Osteoblast (primary cell): ENCODE results near the gene FAM181A. TPM values are rescaled to one million over a fixed set of nuclear protein-coding genes. Genes with fewer than 3 reads are reported as not detected.

ENCODE experiments used
- DNase-seq: peaks from one replicate; pipeline ENCODE4 v3.0.0; 2011; ENCODE audit warnings: low spot score, mixed read lengths; ENCODE audit not compliant: insufficient read length; ENCODE audit errors: missing footprints
- H2AFZ ChIP-seq: 2 replicates; pipeline ENCODE4 v1.6.0; 2011; ENCODE audit warnings: mild to moderate bottlenecking, low read length
- H3K27ac ChIP-seq: 2 replicates; pipeline ENCODE4 v1.5.1; 2011; ENCODE audit warnings: mild to moderate bottlenecking, low read depth, low read length, moderate library complexity
- H3K27me3 ChIP-seq: 2 replicates; pipeline ENCODE4 v1.6.0; 2012; ENCODE audit warnings: mild to moderate bottlenecking, control low read depth, inconsistent platforms, low read length, moderate library complexity; ENCODE audit not compliant: insufficient read depth
- H3K36me3 ChIP-seq: 2 replicates; pipeline ENCODE4 v1.5.1; 2011; ENCODE audit warnings: mild to moderate bottlenecking, low read length, control low read depth, moderate library complexity; ENCODE audit not compliant: insufficient read depth
- H3K4me1 ChIP-seq: 2 replicates; pipeline ENCODE4 v1.5.1; 2011; ENCODE audit warnings: mild to moderate bottlenecking, low read length, control low read depth, moderate library complexity; ENCODE audit not compliant: insufficient read depth
- H3K4me2 ChIP-seq: 2 replicates; pipeline ENCODE4 v1.6.0; 2011; ENCODE audit warnings: mild to moderate bottlenecking, low read length; ENCODE audit not compliant: insufficient read depth
- H3K4me3 ChIP-seq: fragments of 200-600 bp; sonication (generic); 3 replicates; pipeline ENCODE4 v1.5.1; 2012; ENCODE audit warnings: mild to moderate bottlenecking, low read length, inconsistent platforms; ENCODE audit not compliant: insufficient read depth
- H3K79me2 ChIP-seq: 2 replicates; pipeline ENCODE4 v1.6.0; 2012; ENCODE audit warnings: mild to moderate bottlenecking, low read length, control low read depth, inconsistent platforms; ENCODE audit not compliant: insufficient read depth
- H3K9me3 ChIP-seq: 2 replicates; pipeline ENCODE4 v1.5.1; 2011; ENCODE audit warnings: low read depth, low read length, control low read depth
- H4K20me1 ChIP-seq: 2 replicates; pipeline ENCODE4 v1.6.0; 2012; ENCODE audit warnings: mild to moderate bottlenecking, low read length, control low read depth; ENCODE audit not compliant: insufficient read depth
- total RNA-seq: library from RNA; depleted of rRNA; stranded (reverse); fragments of >200 nt; gene quantifications from 2 replicates; pipeline ENCODE4 v1.2.3, GENCODE V29; 2012
- TF ChIP-seq, protein P1 (sequence below): IDR thresholded peaks from 2 replicates; pipeline ENCODE4 v1.5.1; 2011; ENCODE audit warnings: mild to moderate bottlenecking, low read depth, low read length, moderate library complexity; ENCODE audit errors: extremely low read depth

Gene FAM181A
- total RNA-seq, 1 donor, result not detected

- no peaks in the 10 kb centered on the region for H3K9me3 ChIP-seq
- DNase-seq, result no peak
- H3K36me3 ChIP-seq, result no peaks in the 10 kb centered on the region
- H3K4me2 ChIP-seq, result no peak overlapping the region
- no peak overlapping the region for H2AFZ ChIP-seq
- peaks cover 3% of the 10 kb centered on the region for H3K4me1 ChIP-seq
- TF ChIP-seq, protein P1, sequence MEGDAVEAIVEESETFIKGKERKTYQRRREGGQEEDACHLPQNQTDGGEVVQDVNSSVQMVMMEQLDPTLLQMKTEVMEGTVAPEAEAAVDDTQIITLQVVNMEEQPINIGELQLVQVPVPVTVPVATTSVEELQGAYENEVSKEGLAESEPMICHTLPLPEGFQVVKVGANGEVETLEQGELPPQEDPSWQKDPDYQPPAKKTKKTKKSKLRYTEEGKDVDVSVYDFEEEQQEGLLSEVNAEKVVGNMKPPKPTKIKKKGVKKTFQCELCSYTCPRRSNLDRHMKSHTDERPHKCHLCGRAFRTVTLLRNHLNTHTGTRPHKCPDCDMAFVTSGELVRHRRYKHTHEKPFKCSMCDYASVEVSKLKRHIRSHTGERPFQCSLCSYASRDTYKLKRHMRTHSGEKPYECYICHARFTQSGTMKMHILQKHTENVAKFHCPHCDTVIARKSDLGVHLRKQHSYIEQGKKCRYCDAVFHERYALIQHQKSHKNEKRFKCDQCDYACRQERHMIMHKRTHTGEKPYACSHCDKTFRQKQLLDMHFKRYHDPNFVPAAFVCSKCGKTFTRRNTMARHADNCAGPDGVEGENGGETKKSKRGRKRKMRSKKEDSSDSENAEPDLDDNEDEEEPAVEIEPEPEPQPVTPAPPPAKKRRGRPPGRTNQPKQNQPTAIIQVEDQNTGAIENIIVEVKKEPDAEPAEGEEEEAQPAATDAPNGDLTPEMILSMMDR, result no peak
- no peaks in the 10 kb centered on the region for H4K20me1 ChIP-seq
- no peaks in the 10 kb centered on the region for H3K27me3 ChIP-seq
- H3K4me3 ChIP-seq, result no peak overlapping the region
- no peaks in the 10 kb centered on the region for H3K79me2 ChIP-seq
- no peak overlapping the region for H3K27ac ChIP-seq
Measured at GRCh38 chr14:93974833-93975232, 47.7 kb downstream of the FAM181A start.

DNA sequence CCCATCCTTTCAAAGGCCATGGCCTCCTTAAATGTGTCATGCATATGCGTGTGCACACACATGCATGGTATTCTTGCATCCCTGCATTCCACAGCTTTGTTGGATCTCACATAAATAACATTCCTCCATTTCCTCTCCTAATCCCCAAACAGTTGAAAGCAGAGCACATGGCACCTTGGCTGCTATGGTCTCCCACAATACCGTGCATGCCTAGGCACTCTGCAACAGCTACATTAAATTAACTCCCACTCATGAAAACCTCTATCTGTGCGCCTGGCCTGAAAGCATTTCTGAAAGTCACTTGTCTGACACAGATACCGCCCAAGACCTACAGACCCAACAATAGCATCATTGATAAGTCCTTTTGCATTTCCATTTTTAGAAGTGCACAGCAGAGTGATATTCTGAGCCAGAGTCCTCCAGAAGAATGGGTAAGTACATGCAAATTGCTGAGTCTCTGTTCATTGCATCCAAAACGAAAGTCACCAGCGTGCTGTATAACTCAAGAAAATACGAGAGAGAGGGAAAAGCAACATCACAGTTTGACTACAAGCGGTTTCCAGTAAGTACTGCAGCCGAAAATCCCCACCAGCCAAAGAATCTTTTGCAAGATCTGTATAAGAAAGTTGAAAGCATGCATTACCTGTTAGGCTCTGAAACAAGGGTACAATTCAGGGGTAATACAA is 48.8 kb downstream of the FAM181A start:
- Histone ChIP-seq H3K79me2 (no peaks in the 10 kb centered on the region), H3K27ac (no peak overlapping the region), H3K4me1 (peaks cover 6% of the 10 kb centered on the region), H3K36me3 (no peaks in the 10 kb centered on the region), H3K27me3 (no peaks in the 10 kb centered on the region), H2AFZ (peak overlapping the region; percentile 72), H3K4me2 (peak overlapping the region; percentile 69), H3K4me3 (peak overlapping the region; percentile 20), H4K20me1 (no peaks in the 10 kb centered on the region), H3K9me3 (no peaks in the 10 kb centered on the region)
- TF ChIP-seq, protein P1, result no peak
- DNase-seq, result peak; percentile 67

DNA sequence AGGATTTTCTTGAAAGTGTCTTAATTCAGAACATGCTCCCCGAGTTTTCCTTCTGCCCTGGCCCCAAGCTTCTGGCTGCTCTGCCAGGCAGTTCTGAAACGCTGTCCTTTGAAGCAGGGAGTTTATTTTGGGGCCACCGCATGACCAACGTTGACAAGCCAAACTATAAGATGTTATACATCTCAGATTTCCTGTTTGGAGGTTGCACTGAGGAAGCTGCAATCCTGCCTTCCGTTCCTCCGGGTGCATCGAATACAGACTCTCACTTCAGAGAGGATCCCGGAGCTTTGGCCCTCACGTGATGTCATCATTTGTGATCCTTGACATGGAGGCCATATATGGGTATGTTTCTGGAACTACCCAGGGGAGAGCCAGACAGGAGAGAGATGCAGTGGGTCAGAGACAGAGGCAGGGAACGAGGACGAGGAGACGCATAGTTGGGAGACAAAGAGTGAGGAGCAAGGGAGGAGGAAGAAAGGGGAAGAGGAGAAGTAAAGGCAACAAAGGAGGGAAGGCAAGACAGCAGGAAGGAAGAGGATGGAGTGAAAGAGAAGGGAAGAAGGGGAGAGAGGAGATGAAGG is 49.4 kb downstream of the FAM181A start, which contains the start of gene ASB2:
Gene ASB2 (minus strand): TSS at position 94 of the 581 bp plus-strand sequence. CDS start 12,031 bp downstream, outside the sequence.
- Histone ChIP-seq H3K36me3 (no peaks in the 10 kb centered on the region), H3K79me2 (no peaks in the 10 kb centered on the region), H3K4me1 (peaks cover 10% of the 10 kb centered on the region), H2AFZ (peak within 1 kb of the TSS; percentile 72), H3K27me3 (no peaks in the 10 kb centered on the region), H3K27ac (no peak within 1 kb of the TSS), H3K9me3 (no peaks in the 10 kb centered on the region), H3K4me2 (peak within 1 kb of the TSS; percentile 69), H4K20me1 (no peaks in the 10 kb centered on the region), H3K4me3 (peak within 1 kb of the TSS; percentile 20)
- TF ChIP-seq, protein P1, result no peak
- peak; percentile 74 for DNase-seq

DNA sequence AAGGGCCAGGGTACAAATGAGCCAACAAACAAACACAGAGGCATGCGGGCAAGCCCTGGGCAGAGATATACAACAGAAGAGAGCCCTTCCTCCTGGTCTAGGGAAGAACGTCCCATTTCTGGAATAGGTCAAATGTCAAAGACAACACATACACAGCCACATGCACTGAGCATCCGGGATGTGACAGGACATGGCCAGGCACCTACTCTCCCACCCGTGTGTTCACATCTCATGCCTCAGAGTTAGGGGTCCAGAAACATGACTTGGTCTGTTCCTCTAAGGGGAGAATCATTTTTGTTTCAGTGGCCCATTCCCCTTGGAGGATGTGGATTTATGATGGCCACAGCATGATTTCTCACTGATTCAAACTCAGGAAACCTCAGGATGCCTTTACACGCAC is 50.0 kb downstream of the FAM181A start:
- Histone ChIP-seq H3K27ac (no peak overlapping the region), H3K4me3 (no peak overlapping the region), H3K4me2 (no peak overlapping the region), H3K4me1 (peaks cover 10% of the 10 kb centered on the region), H3K36me3 (no peaks in the 10 kb centered on the region), H3K27me3 (no peaks in the 10 kb centered on the region), H2AFZ (no peak overlapping the region), H4K20me1 (no peaks in the 10 kb centered on the region), H3K9me3 (no peaks in the 10 kb centered on the region), H3K79me2 (no peaks in the 10 kb centered on the region)
- DNase-seq, result peak; percentile 52
- TF ChIP-seq, protein P1, result no peak
